ENCODE results near the gene FLNB. TPM values are rescaled to one million over a fixed set of nuclear protein-coding genes. Genes with fewer than 3 reads are reported as not detected.
A peak's percentile ranks its signal among the peaks of the same experiment; 100 is the strongest.

The FLNB gene
- total and polyA plus RNA-seq, 10 of the 15 experiments (the other 5 are each of a cell fraction or from before 2014, with no cell fraction given), result 13.6 to 51.8 (median 26.4) TPM

GRCh38 chr3:58116161-58116955, 108.1 kb downstream of the FLNB start (continued):
- TF ChIP-seq, protein P1, sequence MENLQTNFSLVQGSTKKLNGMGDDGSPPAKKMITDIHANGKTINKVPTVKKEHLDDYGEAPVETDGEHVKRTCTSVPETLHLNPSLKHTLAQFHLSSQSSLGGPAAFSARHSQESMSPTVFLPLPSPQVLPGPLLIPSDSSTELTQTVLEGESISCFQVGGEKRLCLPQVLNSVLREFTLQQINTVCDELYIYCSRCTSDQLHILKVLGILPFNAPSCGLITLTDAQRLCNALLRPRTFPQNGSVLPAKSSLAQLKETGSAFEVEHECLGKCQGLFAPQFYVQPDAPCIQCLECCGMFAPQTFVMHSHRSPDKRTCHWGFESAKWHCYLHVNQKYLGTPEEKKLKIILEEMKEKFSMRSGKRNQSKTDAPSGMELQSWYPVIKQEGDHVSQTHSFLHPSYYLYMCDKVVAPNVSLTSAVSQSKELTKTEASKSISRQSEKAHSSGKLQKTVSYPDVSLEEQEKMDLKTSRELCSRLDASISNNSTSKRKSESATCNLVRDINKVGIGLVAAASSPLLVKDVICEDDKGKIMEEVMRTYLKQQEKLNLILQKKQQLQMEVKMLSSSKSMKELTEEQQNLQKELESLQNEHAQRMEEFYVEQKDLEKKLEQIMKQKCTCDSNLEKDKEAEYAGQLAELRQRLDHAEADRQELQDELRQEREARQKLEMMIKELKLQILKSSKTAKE (IDR thresholded peaks at IDR 0.05; ENCODE audit: low read depth, poor library complexity, severe bottlenecking), result no peak
- TF ChIP-seq SIX5 (IDR thresholded peaks at IDR 0.05; ENCODE audit: low read depth, low read length, severe bottlenecking) (no peak), POLR2A (IDR thresholded peaks at IDR 0.05; ENCODE audit: low read depth, low read length) (no peak), EZH2 (IDR thresholded peaks at IDR 0.05; ENCODE audit: borderline replicate concordance, control insufficient read depth, low read depth, low read length) (no peak), WRNIP1 (IDR thresholded peaks at IDR 0.05; ENCODE audit: borderline replicate concordance, low read depth, low read length) (no peak), IRF4 (IDR thresholded peaks at IDR 0.05; ENCODE audit: low read depth, low read length) (no peak), MEF2A (IDR thresholded peaks at IDR 0.05; ENCODE audit: insufficient read depth, low read depth, low read length) (no peak), JUNB (IDR thresholded peaks at IDR 0.05) (no peak), TCF7 (IDR thresholded peaks at IDR 0.05; ENCODE audit: borderline replicate concordance) (no peak), SIN3A (IDR thresholded peaks at IDR 0.05; ENCODE audit: low read depth, low read length) (no peak), IKZF1 (conservative IDR thresholded peaks at IDR 0.05) (peak; percentile 79), PRDM15 (CRISPR knock-in tag; IDR thresholded peaks at IDR 0.05) (no peak), TARDBP (IDR thresholded peaks at IDR 0.05; ENCODE audit: borderline replicate concordance) (no peak), TCF3 (IDR thresholded peaks at IDR 0.05; ENCODE audit: borderline replicate concordance, insufficient read depth, low read depth, low read length) (0 out of 2 replicates have a peak, but pooled peaks have one; percentile 45), POLR2AphosphoS2 (IDR thresholded peaks at IDR 0.05; ENCODE audit: low read depth, low read length) (no peak), CBFB (IDR thresholded peaks at IDR 0.05; ENCODE audit: low read depth) (0 out of 2 replicates have a peak, but pooled peaks have one; percentile 23)
- TF ChIP-seq, protein P2, sequence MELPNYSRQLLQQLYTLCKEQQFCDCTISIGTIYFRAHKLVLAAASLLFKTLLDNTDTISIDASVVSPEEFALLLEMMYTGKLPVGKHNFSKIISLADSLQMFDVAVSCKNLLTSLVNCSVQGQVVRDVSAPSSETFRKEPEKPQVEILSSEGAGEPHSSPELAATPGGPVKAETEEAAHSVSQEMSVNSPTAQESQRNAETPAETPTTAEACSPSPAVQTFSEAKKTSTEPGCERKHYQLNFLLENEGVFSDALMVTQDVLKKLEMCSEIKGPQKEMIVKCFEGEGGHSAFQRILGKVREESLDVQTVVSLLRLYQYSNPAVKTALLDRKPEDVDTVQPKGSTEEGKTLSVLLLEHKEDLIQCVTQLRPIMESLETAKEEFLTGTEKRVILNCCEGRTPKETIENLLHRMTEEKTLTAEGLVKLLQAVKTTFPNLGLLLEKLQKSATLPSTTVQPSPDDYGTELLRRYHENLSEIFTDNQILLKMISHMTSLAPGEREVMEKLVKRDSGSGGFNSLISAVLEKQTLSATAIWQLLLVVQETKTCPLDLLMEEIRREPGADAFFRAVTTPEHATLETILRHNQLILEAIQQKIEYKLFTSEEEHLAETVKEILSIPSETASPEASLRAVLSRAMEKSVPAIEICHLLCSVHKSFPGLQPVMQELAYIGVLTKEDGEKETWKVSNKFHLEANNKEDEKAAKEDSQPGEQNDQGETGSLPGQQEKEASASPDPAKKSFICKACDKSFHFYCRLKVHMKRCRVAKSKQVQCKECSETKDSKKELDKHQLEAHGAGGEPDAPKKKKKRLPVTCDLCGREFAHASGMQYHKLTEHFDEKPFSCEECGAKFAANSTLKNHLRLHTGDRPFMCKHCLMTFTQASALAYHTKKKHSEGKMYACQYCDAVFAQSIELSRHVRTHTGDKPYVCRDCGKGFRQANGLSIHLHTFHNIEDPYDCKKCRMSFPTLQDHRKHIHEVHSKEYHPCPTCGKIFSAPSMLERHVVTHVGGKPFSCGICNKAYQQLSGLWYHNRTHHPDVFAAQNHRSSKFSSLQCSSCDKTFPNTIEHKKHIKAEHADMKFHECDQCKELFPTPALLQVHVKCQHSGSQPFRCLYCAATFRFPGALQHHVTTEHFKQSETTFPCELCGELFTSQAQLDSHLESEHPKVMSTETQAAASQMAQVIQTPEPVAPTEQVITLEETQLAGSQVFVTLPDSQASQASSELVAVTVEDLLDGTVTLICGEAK (IDR thresholded peaks at IDR 0.05; ENCODE audit: borderline replicate concordance), result no peak

Measured in GM12878 (cell line).